GM21723 (cell line): ENCODE results near the gene IL22.
"Not testable (repeated sequence)": the region's sequence is repeated elsewhere in the genome, so short reads cannot be mapped to it uniquely, and the experiment has no call there.

Experiments
- ATAC-seq: cut with Tn5 transposase; IDR thresholded peaks from one replicate; pipeline ENCODE4 v1.9.1; 2021; ENCODE audit warnings: mild to moderate bottlenecking, moderate library complexity; ENCODE audit not compliant: unreplicated experiment

Gene IL22

GRCh38 chr12:68231691-68232090 lies 21.7 kb downstream of the IL22 start:
- no peak for ATAC-seq

GRCh38 chr12:68231229-68231628 lies 22.2 kb downstream of the IL22 start:
- no peak for ATAC-seq

GRCh38 chr12:68229956-68230355 lies 23.4 kb downstream of the IL22 start:
- ATAC-seq: no peak

- no peak for ATAC-seq
These were observed 26.0 kb downstream of the IL22 start for GRCh38 chr12:68227356-68227755.

GRCh38 chr12:68225576-68226476 lies 27.6 kb downstream of the IL22 start, which contains the start of gene IL26:
Gene IL26, minus strand, starts transcription at chr12:68225810. Its CDS starts 54 bp downstream, at chr12:68225756.
- ATAC-seq: no peak

- no peak for ATAC-seq
These were observed 28.7 kb downstream of the IL22 start for GRCh38 chr12:68224613-68225285.

- peak; percentile 97 for ATAC-seq
These were observed 30.2 kb downstream of the IL22 start for GRCh38 chr12:68223067-68223747.

GRCh38 chr12:68222326-68222725 lies 31.1 kb downstream of the IL22 start:
- ATAC-seq: no peak

GRCh38 chr12:68221497-68221896 lies 31.9 kb downstream of the IL22 start:
- ATAC-seq: no peak

GRCh38 chr12:68210875-68211274 lies 42.5 kb downstream of the IL22 start:
- ATAC-seq: no peak

GRCh38 chr12:68209048-68209728 lies 44.2 kb downstream of the IL22 start:
- ATAC-seq: not testable (repeated sequence)

GRCh38 chr12:68207276-68207675 lies 46.1 kb downstream of the IL22 start:
- ATAC-seq: no peak

GRCh38 chr12:68206446-68206845 lies 47.0 kb downstream of the IL22 start:
- ATAC-seq: no peak

GRCh38 chr12:68203460-68203875 lies 49.9 kb downstream of the IL22 start:
- ATAC-seq: no peak

- no peak for ATAC-seq
These were observed 52.5 kb downstream of the IL22 start for GRCh38 chr12:68200854-68201253.

GRCh38 chr12:68199127-68199526 lies 54.3 kb downstream of the IL22 start:
- no peak for ATAC-seq

GRCh38 chr12:68198507-68199086 lies 54.8 kb downstream of the IL22 start:
- ATAC-seq: no peak
